BLaER1 (cell line): ENCODE data around the gene DNMT3B.
"Not testable (repeated sequence)": the region's sequence is repeated elsewhere in the genome, so short reads cannot be mapped to it uniquely, and the experiment has no call there.

Source experiments
- H3K27ac ChIP-seq: shearing (Covaris generic); formaldehyde crosslinking; 2 replicates; pipeline ENCODE4 v1.8.1; 2022
- H3K27me3 ChIP-seq: shearing (Covaris generic); formaldehyde crosslinking; 2 replicates; pipeline ENCODE4 v1.8.1; 2022
- H3K36me3 ChIP-seq: shearing (Covaris generic); formaldehyde crosslinking; 2 replicates; pipeline ENCODE4 v1.8.1; 2022
- H3K4me1 ChIP-seq: shearing (Covaris generic); formaldehyde crosslinking; 2 replicates; pipeline ENCODE4 v1.8.1; 2022
- H3K4me2 ChIP-seq: shearing (Covaris generic); formaldehyde crosslinking; 2 replicates; pipeline ENCODE4 v1.8.1; 2022
- H3K4me3 ChIP-seq: shearing (Covaris generic); formaldehyde crosslinking; 2 replicates; pipeline ENCODE4 v1.8.1; 2022
- H3K9ac ChIP-seq: shearing (Covaris generic); formaldehyde crosslinking; 2 replicates; pipeline ENCODE4 v1.8.1; 2022
- H3K9me3 ChIP-seq: shearing (Covaris generic); formaldehyde crosslinking; 2 replicates; pipeline ENCODE4 v1.8.1; 2022
- H4K20me1 ChIP-seq: shearing (Covaris generic); formaldehyde crosslinking; 2 replicates; pipeline ENCODE4 v1.8.1; 2022
- Cebpa-rat ChIP-seq: shearing (Covaris generic); IDR thresholded peaks from 2 replicates; pipeline ENCODE4 v1.8.1; 2022

Gene DNMT3B

DNA sequence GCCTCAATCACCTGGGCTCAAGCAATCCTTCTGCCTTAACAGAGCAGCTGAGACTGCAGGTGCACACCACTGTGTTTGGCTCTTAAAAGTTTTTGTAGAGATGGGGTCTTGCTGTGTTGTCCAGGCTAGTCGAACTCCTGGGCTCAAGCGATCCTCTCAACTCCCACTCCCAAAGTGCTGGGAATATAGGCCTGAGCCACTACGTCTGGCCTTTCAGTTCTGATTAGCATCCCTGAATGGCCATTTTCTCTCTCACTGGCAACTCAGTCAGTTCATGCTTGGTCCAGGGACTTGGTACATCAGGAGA is 28.5 kb downstream of the DNMT3B start:
- Histone ChIP-seq H3K36me3 (peaks cover 20% of the 10 kb centered on the region; the same call in 1 of the 2 replicates), H3K27ac (no peak overlapping the region), H3K9me3 (no peaks in the 10 kb centered on the region), H4K20me1 (no peaks in the 10 kb centered on the region), H3K27me3 (no peaks in the 10 kb centered on the region), H3K4me3 (no peak overlapping the region), H3K4me2 (peak overlapping the region; percentile 94), H3K4me1 (peaks cover 80% of the 10 kb centered on the region), H3K9ac (no peak overlapping the region)
- TF ChIP-seq Cebpa-rat = no peak

- Histone ChIP-seq H4K20me1 (no peaks in the 10 kb centered on the region), H3K9me3 (no peaks in the 10 kb centered on the region), H3K36me3 (peaks cover 4% of the 10 kb centered on the region; the same call in 1 of the 2 replicates), H3K27me3 (no peaks in the 10 kb centered on the region), H3K4me1 (peaks cover 96% of the 10 kb centered on the region), H3K9ac (peak overlapping the region; percentile 40; the same call in 1 of the 2 replicates), H3K27ac (peak overlapping the region; percentile 66), H3K4me3 (peak overlapping the region; percentile 45), H3K4me2 (peak overlapping the region; percentile 94)
- TF ChIP-seq Cebpa-rat = no peak
Measured at GRCh38 chr20:32792316-32792715, 30.1 kb downstream of the DNMT3B start.

DNA sequence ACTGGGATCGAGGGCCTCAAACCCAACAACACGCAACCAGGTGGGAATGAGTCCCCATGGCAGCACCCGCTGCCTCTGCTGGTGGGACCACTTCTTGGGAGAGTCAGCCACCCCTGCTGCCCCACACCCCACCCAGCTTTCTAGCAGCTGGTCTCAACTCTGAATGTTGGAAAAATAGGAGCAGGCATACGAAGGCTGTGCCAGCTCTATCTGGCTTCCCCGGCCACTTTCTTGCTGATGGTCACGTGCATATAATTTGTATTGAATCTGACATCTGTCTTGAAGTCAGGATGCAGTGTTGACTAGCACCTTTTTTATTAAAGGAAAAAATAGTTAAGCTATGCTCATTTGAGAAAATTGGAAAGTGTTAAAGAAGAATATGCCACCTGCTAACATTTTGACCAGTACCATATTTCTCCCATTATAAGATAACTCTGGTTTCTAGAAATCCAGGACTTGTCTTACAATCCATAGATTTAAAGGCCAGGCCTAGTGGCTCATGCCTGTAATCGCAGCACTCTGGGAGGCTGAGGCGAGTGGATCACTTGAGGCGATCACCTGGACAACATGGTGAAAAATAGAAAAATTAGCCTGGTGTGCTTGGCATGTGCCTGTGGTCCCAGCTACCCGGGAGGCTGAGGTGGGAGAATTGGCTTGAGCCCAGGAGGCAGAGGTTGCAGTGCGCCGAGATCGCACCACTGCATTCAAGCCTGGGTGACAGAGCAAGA is 30.7 kb downstream of the DNMT3B start:
- Histone ChIP-seq H3K27me3 (no peaks in the 10 kb centered on the region), H4K20me1 (no peaks in the 10 kb centered on the region), H3K4me1 (peaks cover 100% of the 10 kb centered on the region), H3K4me2 (peak overlapping the region; percentile 94), H3K4me3 (peak overlapping the region; percentile 45), H3K36me3 (no peaks in the 10 kb centered on the region), H3K27ac (peak overlapping the region; percentile 66), H3K9ac (no peak overlapping the region), H3K9me3 (no peaks in the 10 kb centered on the region)
- no peak for TF ChIP-seq Cebpa-rat

DNA sequence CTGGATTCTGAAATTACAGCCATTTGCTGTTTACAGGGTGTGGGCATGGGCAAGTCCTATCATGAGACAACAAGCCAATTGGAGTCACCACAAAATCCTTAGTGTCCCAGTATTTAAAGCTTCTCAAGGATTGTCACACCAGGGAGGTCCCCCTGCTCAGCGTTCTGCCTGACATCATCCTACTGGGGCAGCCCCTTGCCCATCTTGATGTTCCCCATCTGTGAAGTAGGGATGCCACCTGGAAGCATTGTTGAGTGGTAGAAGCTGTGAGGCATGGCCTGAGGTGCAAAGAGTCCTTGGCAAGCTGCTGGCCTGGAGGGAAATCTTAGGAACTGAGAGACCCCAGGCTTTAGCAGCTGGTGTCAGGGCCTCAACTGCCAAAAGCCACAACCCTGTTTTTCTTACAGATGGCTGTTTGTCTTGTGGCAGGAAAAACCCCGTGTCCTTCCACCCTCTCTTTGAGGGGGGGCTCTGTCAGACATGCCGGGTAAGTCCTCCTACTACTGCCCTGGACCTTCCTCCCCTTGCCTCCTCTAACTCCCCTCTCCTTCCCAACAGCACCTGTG is 34.3 kb downstream of the DNMT3B start:
- H3K4me2 ChIP-seq = peak overlapping the region; percentile 94
- H3K4me3 ChIP-seq = peak overlapping the region; percentile 38; the same call in 1 of the 2 replicates
- no peaks in the 10 kb centered on the region for H3K27me3 ChIP-seq
- H3K9me3 ChIP-seq = no peaks in the 10 kb centered on the region
- H3K4me1 ChIP-seq = peaks cover 82% of the 10 kb centered on the region
- no peak for TF ChIP-seq Cebpa-rat
- no peaks in the 10 kb centered on the region for H4K20me1 ChIP-seq
- peak overlapping the region; percentile 76 for H3K9ac ChIP-seq
- peaks cover 17% of the 10 kb centered on the region for H3K36me3 ChIP-seq
- peak overlapping the region; percentile 88 for H3K27ac ChIP-seq

GRCh38 chr20:32796981-32797451 is 34.8 kb downstream of the DNMT3B start:
- Histone ChIP-seq H3K9ac (peak overlapping the region; percentile 76), H3K27ac (peak overlapping the region; percentile 88), H3K36me3 (peaks cover 21% of the 10 kb centered on the region), H4K20me1 (no peaks in the 10 kb centered on the region), H3K4me2 (peak overlapping the region; percentile 94), H3K9me3 (no peaks in the 10 kb centered on the region), H3K4me3 (peak overlapping the region; percentile 38; the same call in 1 of the 2 replicates), H3K27me3 (no peaks in the 10 kb centered on the region), H3K4me1 (peaks cover 77% of the 10 kb centered on the region)
- no peak for TF ChIP-seq Cebpa-rat

GRCh38 chr20:32797571-32797970 is 35.4 kb downstream of the DNMT3B start:
- H3K27me3 ChIP-seq, H3K4me3 ChIP-seq, H4K20me1 ChIP-seq, H3K9me3 ChIP-seq: not testable (repeated sequence)
- H3K9ac ChIP-seq = peak overlapping the region; percentile 76; the same call in 1 of the 2 replicates
- H3K27ac ChIP-seq = peak overlapping the region; percentile 88
- H3K4me1 ChIP-seq = peaks cover 71% of the 10 kb centered on the region
- peaks cover 26% of the 10 kb centered on the region for H3K36me3 ChIP-seq
- peak overlapping the region; percentile 94 for H3K4me2 ChIP-seq

DNA sequence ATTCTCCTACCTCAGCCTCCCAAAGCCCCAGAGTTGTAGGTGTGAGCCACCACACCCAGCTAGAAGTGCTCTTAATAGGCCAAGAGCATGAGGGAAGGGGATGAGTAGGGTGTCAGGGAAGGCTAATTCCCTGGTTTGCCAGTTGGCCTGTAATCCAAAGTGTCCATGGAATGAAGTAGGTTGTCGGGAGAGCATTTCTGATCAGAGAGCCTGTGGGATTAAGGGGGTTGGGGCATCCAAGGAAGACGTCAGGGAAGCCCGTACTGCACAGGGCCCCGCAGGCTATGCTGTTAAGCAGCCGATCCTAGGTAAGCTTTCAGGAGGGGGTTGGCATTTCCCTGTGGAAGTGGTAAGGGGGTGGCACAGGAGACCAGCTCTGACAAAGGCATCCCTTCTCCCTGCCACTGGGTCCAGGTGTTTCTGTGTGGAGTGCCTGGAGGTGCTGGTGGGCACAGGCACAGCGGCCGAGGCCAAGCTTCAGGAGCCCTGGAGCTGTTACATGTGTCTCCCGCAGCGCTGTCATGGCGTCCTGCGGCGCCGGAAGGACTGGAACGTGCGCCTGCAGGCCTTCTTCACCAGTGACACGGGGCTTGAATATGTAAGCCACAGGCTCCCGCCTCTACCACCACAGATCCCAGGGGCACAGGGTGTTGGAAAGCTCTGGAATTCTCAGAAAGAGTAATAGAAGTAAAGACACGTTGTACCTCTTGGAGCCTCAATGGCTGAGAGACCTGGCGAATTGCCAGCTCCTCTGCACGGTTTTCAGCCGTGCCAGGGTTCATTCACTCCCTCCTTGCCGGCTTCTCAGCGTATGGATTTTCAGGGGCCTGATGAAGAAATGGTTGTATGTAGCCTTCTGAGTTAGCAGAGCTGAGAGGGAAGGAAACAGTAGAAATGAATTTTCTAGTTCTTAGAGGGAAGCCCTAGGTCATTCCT is 36.1 kb downstream of the DNMT3B start:
- no peaks in the 10 kb centered on the region for H3K27me3 ChIP-seq
- peak overlapping the region; percentile 94 for H3K4me2 ChIP-seq
- peak overlapping the region; percentile 88 for H3K27ac ChIP-seq
- H3K36me3 ChIP-seq = peaks cover 32% of the 10 kb centered on the region
- no peak overlapping the region for H3K4me3 ChIP-seq
- H3K9ac ChIP-seq = no peak overlapping the region; the same call in 1 of the 2 replicates
- H3K9me3 ChIP-seq = no peaks in the 10 kb centered on the region
- TF ChIP-seq Cebpa-rat = no peak
- H4K20me1 ChIP-seq = no peaks in the 10 kb centered on the region
- H3K4me1 ChIP-seq = peaks cover 64% of the 10 kb centered on the region

- Histone ChIP-seq H3K4me2 (no peak overlapping the region), H3K36me3 (peaks cover 56% of the 10 kb centered on the region), H4K20me1 (no peaks in the 10 kb centered on the region), H3K4me1 (peaks cover 22% of the 10 kb centered on the region), H3K4me3 (no peak overlapping the region), H3K27ac (no peak overlapping the region), H3K9ac (no peak overlapping the region), H3K9me3 (no peaks in the 10 kb centered on the region), H3K27me3 (no peaks in the 10 kb centered on the region)
- no peak for TF ChIP-seq Cebpa-rat
Measured at GRCh38 chr20:32803092-32803491, 40.9 kb downstream of the DNMT3B start.

GRCh38 chr20:32804022-32804715 is 42.0 kb downstream of the DNMT3B start:
- peaks cover 19% of the 10 kb centered on the region for H3K4me1 ChIP-seq

More at GRCh38 chr20:32804022-32804715, 42.0 kb downstream of the DNMT3B start:
- Histone ChIP-seq H3K4me3 (no peak overlapping the region), H3K4me2 (no peak overlapping the region), H3K9ac (no peak overlapping the region), H3K27me3 (no peaks in the 10 kb centered on the region), H3K36me3 (peaks cover 58% of the 10 kb centered on the region), H3K9me3 (no peaks in the 10 kb centered on the region), H3K27ac (no peak overlapping the region), H4K20me1 (no peaks in the 10 kb centered on the region)
- TF ChIP-seq Cebpa-rat = no peak
